ENCODE measurements around the gene RSBN1L.

GRCh38 chr7:77831953-77832352, 135.7 kb downstream of the RSBN1L start:
- TF ChIP-seq SP1 (IDR thresholded peaks at IDR 0.05) (no peak), BHLHE40 (IDR thresholded peaks at IDR 0.05; ENCODE audit: borderline replicate concordance) (no peak), PKNOX1 (IDR thresholded peaks at IDR 0.05) (no peak), ELF4 (IDR thresholded peaks at IDR 0.05) (no peak), L3MBTL2 (conservative IDR thresholded peaks at IDR 0.05) (no peak), CTBP1 (IDR thresholded peaks at IDR 0.05; ENCODE audit: borderline replicate concordance) (no peak)

All from HEK293T (cell line).